ENCODE measurements around the gene MAP3K13.

MAP3K13 gene

GRCh38 chr3:185362850-185363661 is at the start of gene MAP3K13:
Gene MAP3K13 (plus strand): TSS chr3:185363136. CDS start chr3:185428582, 65,446 bp downstream.
- no peak for DNase-seq (ENCODE audit: low read depth in 1 of 2, low spot score in 1 of 2)

GRCh38 chr3:185313693-185314246 is 49.2 kb upstream of the MAP3K13 start:
- no peak for DNase-seq (ENCODE audit: low read depth in 1 of 2, low spot score in 1 of 2)

- DNase-seq (ENCODE audit: low read depth in 1 of 2, low spot score in 1 of 2) = no peak
Observed at GRCh38 chr3:185316740-185317412, 46.1 kb upstream of the MAP3K13 start.

- DNase-seq (ENCODE audit: low read depth in 1 of 2, low spot score in 1 of 2) = no peak
Observed at GRCh38 chr3:185317674-185318073, 45.3 kb upstream of the MAP3K13 start.

- no peak for DNase-seq (ENCODE audit: low read depth in 1 of 2, low spot score in 1 of 2)
Observed at GRCh38 chr3:185318141-185318540, 44.8 kb upstream of the MAP3K13 start.

- no peak for DNase-seq (ENCODE audit: low read depth in 1 of 2, low spot score in 1 of 2)
Observed at GRCh38 chr3:185319801-185320200, 43.1 kb upstream of the MAP3K13 start.

- DNase-seq (ENCODE audit: low read depth in 1 of 2, low spot score in 1 of 2) = no peak
Observed at GRCh38 chr3:185320949-185321348, 42.0 kb upstream of the MAP3K13 start.

GRCh38 chr3:185322101-185322719 is 40.7 kb upstream of the MAP3K13 start:
- no peak for DNase-seq (ENCODE audit: low read depth in 1 of 2, low spot score in 1 of 2)

GRCh38 chr3:185325946-185326791 is 36.8 kb upstream of the MAP3K13 start:
- DNase-seq (ENCODE audit: low read depth in 1 of 2, low spot score in 1 of 2) = no peak

GRCh38 chr3:185327062-185327461 is 35.9 kb upstream of the MAP3K13 start:
- no peak for DNase-seq (ENCODE audit: low read depth in 1 of 2, low spot score in 1 of 2)

GRCh38 chr3:185328324-185329004 is 34.5 kb upstream of the MAP3K13 start:
- DNase-seq (ENCODE audit: low read depth in 1 of 2, low spot score in 1 of 2) = no peak

GRCh38 chr3:185330238-185330637 is 32.7 kb upstream of the MAP3K13 start:
- no peak for DNase-seq (ENCODE audit: low read depth in 1 of 2, low spot score in 1 of 2)

- DNase-seq (ENCODE audit: low read depth in 1 of 2, low spot score in 1 of 2) = no peak
Observed at GRCh38 chr3:185330644-185331043, 32.3 kb upstream of the MAP3K13 start.

- DNase-seq (ENCODE audit: low read depth in 1 of 2, low spot score in 1 of 2) = no peak
Observed at GRCh38 chr3:185332026-185332735, 30.8 kb upstream of the MAP3K13 start.

- DNase-seq (ENCODE audit: low read depth in 1 of 2, low spot score in 1 of 2) = no peak
Observed at GRCh38 chr3:185335799-185336198, 27.1 kb upstream of the MAP3K13 start.

- no peak for DNase-seq (ENCODE audit: low read depth in 1 of 2, low spot score in 1 of 2)
Observed at GRCh38 chr3:185337231-185337816, 25.6 kb upstream of the MAP3K13 start.

GRCh38 chr3:185339945-185340344 is 23.0 kb upstream of the MAP3K13 start:
- DNase-seq (ENCODE audit: low read depth in 1 of 2, low spot score in 1 of 2) = no peak

GRCh38 chr3:185340751-185341150 is 22.2 kb upstream of the MAP3K13 start:
- no peak for DNase-seq (ENCODE audit: low read depth in 1 of 2, low spot score in 1 of 2)
